Measurements from ENCODE around the gene GABARAP.

Gene GABARAP

DNA sequence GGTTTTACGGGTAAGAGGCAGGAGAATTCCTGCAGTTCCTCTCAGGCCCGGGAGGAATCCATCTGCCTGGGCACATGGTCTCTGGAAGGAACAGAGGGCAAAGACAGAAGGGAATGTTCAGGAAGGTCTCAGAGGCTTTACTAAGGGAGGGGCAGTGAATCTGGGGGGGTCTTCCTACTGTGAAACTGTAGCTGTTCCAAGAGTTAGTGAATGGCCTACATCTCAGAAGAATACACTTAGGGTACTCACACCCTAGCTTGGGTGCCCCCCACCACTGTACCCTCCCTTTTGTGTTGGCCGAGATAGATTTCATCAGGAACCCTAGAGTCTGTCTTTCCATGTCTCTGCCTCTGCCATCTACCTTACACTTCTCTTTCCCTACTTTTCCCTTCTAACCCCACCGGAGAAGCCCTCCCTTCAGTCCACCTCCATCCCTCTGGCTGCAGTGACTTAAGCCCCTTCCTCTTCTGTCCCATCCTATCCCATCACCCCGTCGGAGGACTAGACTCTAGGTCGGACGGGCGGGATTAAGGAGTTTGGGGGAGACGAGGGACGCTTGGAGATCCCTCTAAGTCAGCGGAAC is 22.9 kb downstream of the GABARAP start:
- Histone ChIP-seq H2BK15ac (ENCODE audit: low read depth, poor library complexity, severe bottlenecking) (no peak overlapping the region), H2BK5ac (ENCODE audit: low read depth, low read length, poor library complexity, severe bottlenecking) (no peak overlapping the region), H3K9ac (ENCODE audit: low read length) (peak overlapping the region; percentile 96), H3K4me2 (ENCODE audit: low read length, poor library complexity, severe bottlenecking) (peak overlapping the region; percentile 85), H3K4ac (ENCODE audit: low read depth in 1 of 2, low read length in 2 of 2) (peak overlapping the region; percentile 36 to 77), H3K18ac (ENCODE audit: low read depth in 1 of 2, low read length in 2 of 2) (peak overlapping the region; percentile 23 to 72), H3K4me3 (ENCODE audit: insufficient read depth in 1 of 2, low read depth in 1 of 2, low read length in 2 of 2) (peak overlapping the region in 1 of 2 experiments; percentile 88), H2AK5ac (ENCODE audit: low read length, severe bottlenecking) (peak overlapping the region; percentile 38), H3K23ac (ENCODE audit: low read length in 2 of 2) (no peak overlapping the region), H4K8ac (ENCODE audit: low read length) (peak overlapping the region; percentile 67), H3K27me3 (ENCODE audit: control insufficient read depth in 1 of 2, insufficient read depth in 1 of 2, low read length in 2 of 2) (no peaks in the 10 kb centered on the region), H4K91ac (ENCODE audit: low read length) (peak overlapping the region; percentile 0), H2BK12ac (ENCODE audit: low read length in 2 of 2) (peak overlapping the region; percentile 70 to 74), H3K14ac (ENCODE audit: low read length in 2 of 2) (peak overlapping the region in 1 of 2 experiments; percentile 68), H2AFZ (ENCODE audit: low read depth, low read length) (peak overlapping the region; percentile 67), H3K4me1 (ENCODE audit: control insufficient read depth, insufficient read depth, low read depth, low read length) (peaks cover 64% of the 10 kb centered on the region), H3K9me3 (ENCODE audit: control insufficient read depth, low read length) (no peaks in the 10 kb centered on the region), H3K27ac (ENCODE audit: low read length, poor library complexity, severe bottlenecking) (peak overlapping the region; percentile 43), H2BK120ac (ENCODE audit: low read depth, low read length) (peak overlapping the region; percentile 4), H3K36me3 (ENCODE audit: control insufficient read depth in 1 of 2, insufficient read depth in 2 of 2, low read depth in 1 of 2, low read length in 2 of 2) (peaks cover 34 to 37% of the 10 kb centered on the region in 2 experiments), H3K79me1 (replicated peaks; ENCODE audit: low read length, poor library complexity, severe bottlenecking) (peaks cover 18% of the 10 kb centered on the region)
- DNase-seq, result no peak
- 21% methylated on average over 12 of the region's 12 CpGs for WGBS

- no peak overlapping the region for H3K4me2 ChIP-seq (ENCODE audit: low read length, poor library complexity, severe bottlenecking)
- WGBS, result 84% methylated on average over 6 of the region's 6 CpGs
Observed at GRCh38 chr17:7218758-7219157, 23.5 kb downstream of the GABARAP start.

DNA sequence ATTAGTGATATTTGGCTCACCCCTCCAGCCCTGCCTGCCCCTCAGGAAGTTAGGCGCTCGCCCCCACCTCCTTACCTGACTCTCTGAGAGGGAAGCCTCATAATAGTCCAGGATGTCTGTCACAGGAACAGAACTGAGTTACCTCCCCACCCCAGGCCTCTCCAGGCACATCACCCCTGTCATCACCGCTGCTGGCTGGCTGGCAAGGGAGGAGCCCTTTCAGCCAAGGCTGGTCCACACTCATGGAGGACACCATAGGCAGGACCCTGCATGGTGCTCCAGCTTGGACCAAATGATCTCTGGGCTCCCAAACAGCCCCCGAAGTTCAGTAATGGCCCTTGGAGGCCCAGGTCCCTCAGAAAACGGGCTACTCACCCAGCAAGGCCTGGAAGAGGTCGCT is 24.1 kb downstream of the GABARAP start:
- Histone ChIP-seq H3K9ac (ENCODE audit: low read length) (peak overlapping the region; percentile 94), H4K8ac (ENCODE audit: low read length) (peak overlapping the region; percentile 91), H3K4me2 (ENCODE audit: low read length, poor library complexity, severe bottlenecking) (peak overlapping the region; percentile 73), H3K4me1 (ENCODE audit: control insufficient read depth, insufficient read depth, low read depth, low read length) (peaks cover 59% of the 10 kb centered on the region), H4K91ac (ENCODE audit: low read length) (peak overlapping the region; percentile 48), H3K4me3 (ENCODE audit: insufficient read depth in 1 of 2, low read depth in 1 of 2, low read length in 2 of 2) (peak overlapping the region; percentile 27 to 81), H3K79me1 (replicated peaks; ENCODE audit: low read length, poor library complexity, severe bottlenecking) (peaks cover 19% of the 10 kb centered on the region), H3K23ac (ENCODE audit: low read length in 2 of 2) (peak overlapping the region in 1 of 2 experiments; percentile 60), H3K9me3 (ENCODE audit: control insufficient read depth, low read length) (no peaks in the 10 kb centered on the region), H3K4ac (ENCODE audit: low read depth in 1 of 2, low read length in 2 of 2) (peak overlapping the region; percentile 29 to 76), H3K27me3 (ENCODE audit: control insufficient read depth in 1 of 2, insufficient read depth in 1 of 2, low read length in 2 of 2) (no peaks in the 10 kb centered on the region), H2BK5ac (ENCODE audit: low read depth, low read length, poor library complexity, severe bottlenecking) (no peak overlapping the region), H2AK5ac (ENCODE audit: low read length, severe bottlenecking) (peak overlapping the region; percentile 80), H2BK12ac (ENCODE audit: low read length in 2 of 2) (peak overlapping the region; percentile 18 to 56), H2BK15ac (ENCODE audit: low read depth, poor library complexity, severe bottlenecking) (peak overlapping the region; percentile 98), H2AFZ (ENCODE audit: low read depth, low read length) (no peak overlapping the region), H3K14ac (ENCODE audit: low read length in 2 of 2) (peak overlapping the region in 1 of 2 experiments; percentile 12), H3K18ac (ENCODE audit: low read depth in 1 of 2, low read length in 2 of 2) (peak overlapping the region; percentile 84 to 86), H3K36me3 (ENCODE audit: control insufficient read depth in 1 of 2, insufficient read depth in 2 of 2, low read depth in 1 of 2, low read length in 2 of 2) (peaks cover 22 to 25% of the 10 kb centered on the region in 2 experiments), H2BK120ac (ENCODE audit: low read depth, low read length) (peak overlapping the region; percentile 82), H3K27ac (ENCODE audit: low read length, poor library complexity, severe bottlenecking) (peak overlapping the region; percentile 21)
- WGBS, result 86% methylated on average over 6 of the region's 6 CpGs
- no peak for DNase-seq

More at GRCh38 chr17:7218758-7219157, 23.5 kb downstream of the GABARAP start:
- Histone ChIP-seq H3K79me1 (replicated peaks; ENCODE audit: low read length, poor library complexity, severe bottlenecking) (peaks cover 18% of the 10 kb centered on the region), H2BK15ac (ENCODE audit: low read depth, poor library complexity, severe bottlenecking) (no peak overlapping the region), H2BK12ac (ENCODE audit: low read length in 2 of 2) (peak overlapping the region; percentile 70 to 75), H4K8ac (ENCODE audit: low read length) (peak overlapping the region; percentile 91), H3K27me3 (ENCODE audit: control insufficient read depth in 1 of 2, insufficient read depth in 1 of 2, low read length in 2 of 2) (no peaks in the 10 kb centered on the region), H3K36me3 (ENCODE audit: control insufficient read depth in 1 of 2, insufficient read depth in 2 of 2, low read depth in 1 of 2, low read length in 2 of 2) (peaks cover 28 to 31% of the 10 kb centered on the region in 2 experiments), H2AK5ac (ENCODE audit: low read length, severe bottlenecking) (peak overlapping the region; percentile 38), H3K4ac (ENCODE audit: low read depth in 1 of 2, low read length in 2 of 2) (peak overlapping the region in 1 of 2 experiments; percentile 36), H3K27ac (ENCODE audit: low read length, poor library complexity, severe bottlenecking) (no peak overlapping the region), H3K14ac (ENCODE audit: low read length in 2 of 2) (no peak overlapping the region), H3K4me3 (ENCODE audit: insufficient read depth in 1 of 2, low read depth in 1 of 2, low read length in 2 of 2) (no peak overlapping the region), H3K4me1 (ENCODE audit: control insufficient read depth, insufficient read depth, low read depth, low read length) (peaks cover 62% of the 10 kb centered on the region), H3K9ac (ENCODE audit: low read length) (peak overlapping the region; percentile 96), H3K23ac (ENCODE audit: low read length in 2 of 2) (no peak overlapping the region), H2BK5ac (ENCODE audit: low read depth, low read length, poor library complexity, severe bottlenecking) (no peak overlapping the region), H4K91ac (ENCODE audit: low read length) (peak overlapping the region; percentile 57), H3K18ac (ENCODE audit: low read depth in 1 of 2, low read length in 2 of 2) (peak overlapping the region; percentile 38 to 45), H3K9me3 (ENCODE audit: control insufficient read depth, low read length) (no peaks in the 10 kb centered on the region), H2BK120ac (ENCODE audit: low read depth, low read length) (peak overlapping the region; percentile 58), H2AFZ (ENCODE audit: low read depth, low read length) (no peak overlapping the region)
- DNase-seq, result no peak

- Histone ChIP-seq H3K9ac (ENCODE audit: low read length) (peak overlapping the region; percentile 94), H3K4me3 (ENCODE audit: insufficient read depth in 1 of 2, low read depth in 1 of 2, low read length in 2 of 2) (peak overlapping the region; percentile 66 to 85)
- WGBS, result 4% methylated on average over 22 of the region's 32 CpGs
Observed at GRCh38 chr17:7217113-7217987, 24.9 kb downstream of the GABARAP start.

More at GRCh38 chr17:7217113-7217987, 24.9 kb downstream of the GABARAP start:
- Histone ChIP-seq H2BK120ac (ENCODE audit: low read depth, low read length) (peak overlapping the region; percentile 98), H4K91ac (ENCODE audit: low read length) (peak overlapping the region; percentile 48), H3K23ac (ENCODE audit: low read length in 2 of 2) (no peak overlapping the region), H2BK12ac (ENCODE audit: low read length in 2 of 2) (peak overlapping the region; percentile 18 to 59), H2AK5ac (ENCODE audit: low read length, severe bottlenecking) (peak overlapping the region; percentile 80), H3K36me3 (ENCODE audit: control insufficient read depth in 1 of 2, insufficient read depth in 2 of 2, low read depth in 1 of 2, low read length in 2 of 2) (peaks cover 14 to 17% of the 10 kb centered on the region in 2 experiments), H3K4ac (ENCODE audit: low read depth in 1 of 2, low read length in 2 of 2) (peak overlapping the region; percentile 29 to 76), H2AFZ (ENCODE audit: low read depth, low read length) (no peak overlapping the region), H3K14ac (ENCODE audit: low read length in 2 of 2) (peak overlapping the region in 1 of 2 experiments; percentile 53), H3K79me1 (replicated peaks; ENCODE audit: low read length, poor library complexity, severe bottlenecking) (peaks cover 17% of the 10 kb centered on the region), H3K27me3 (ENCODE audit: control insufficient read depth in 1 of 2, insufficient read depth in 1 of 2, low read length in 2 of 2) (no peaks in the 10 kb centered on the region), H3K27ac (ENCODE audit: low read length, poor library complexity, severe bottlenecking) (peak overlapping the region; percentile 21), H3K18ac (ENCODE audit: low read depth in 1 of 2, low read length in 2 of 2) (peak overlapping the region; percentile 37 to 86), H3K4me2 (ENCODE audit: low read length, poor library complexity, severe bottlenecking) (peak overlapping the region; percentile 92), H3K4me1 (ENCODE audit: control insufficient read depth, insufficient read depth, low read depth, low read length) (peaks cover 51% of the 10 kb centered on the region), H2BK15ac (ENCODE audit: low read depth, poor library complexity, severe bottlenecking) (peak overlapping the region; percentile 93), H3K9me3 (ENCODE audit: control insufficient read depth, low read length) (no peaks in the 10 kb centered on the region), H4K8ac (ENCODE audit: low read length) (peak overlapping the region; percentile 79), H2BK5ac (ENCODE audit: low read depth, low read length, poor library complexity, severe bottlenecking) (no peak overlapping the region)
- DNase-seq, result peak; percentile 81
